Choroid plexus epithelial cell (primary cell): ENCODE measurements around the gene SLC29A3.

Experiments
- DNase-seq: peaks from one replicate; pipeline ENCODE4 v3.0.0-alpha.2; 2010; ENCODE audit warnings: low read depth
- H3K4me3 ChIP-seq: 2 replicates; pipeline ENCODE4 v1.5.1; 2011; ENCODE audit warnings: low read depth, mild to moderate bottlenecking, control low read depth, low read length, moderate library complexity
- CTCF ChIP-seq: conservative IDR thresholded peaks from 2 replicates; pipeline ENCODE4 v1.5.1; 2011; ENCODE audit warnings: low read depth, mild to moderate bottlenecking, control low read depth, inconsistent platforms, low read length, moderate library complexity

SLC29A3 gene

DNA sequence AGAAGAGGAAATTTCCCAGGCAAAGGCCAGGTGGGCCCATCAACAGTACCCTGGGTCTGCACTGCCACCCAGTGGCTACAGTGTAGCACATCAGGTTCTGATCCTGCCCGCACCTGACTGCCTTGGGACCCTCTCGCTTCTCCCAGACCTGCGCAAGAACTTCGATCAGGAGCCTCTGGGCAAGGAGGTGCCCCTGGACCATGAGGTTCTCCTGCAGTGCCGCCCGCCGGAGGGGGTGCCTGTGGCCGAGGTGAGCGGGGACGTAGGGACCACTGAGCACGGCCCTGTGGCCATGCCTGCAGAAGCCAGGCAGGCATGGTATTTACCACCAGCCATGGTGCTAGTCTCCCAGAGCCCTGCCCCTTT is 33.9 kb upstream of the SLC29A3 start:
- DNase-seq = peak; percentile 59
- H3K4me3 ChIP-seq = no peak overlapping the region
- peak; percentile 83 for TF ChIP-seq CTCF

DNA sequence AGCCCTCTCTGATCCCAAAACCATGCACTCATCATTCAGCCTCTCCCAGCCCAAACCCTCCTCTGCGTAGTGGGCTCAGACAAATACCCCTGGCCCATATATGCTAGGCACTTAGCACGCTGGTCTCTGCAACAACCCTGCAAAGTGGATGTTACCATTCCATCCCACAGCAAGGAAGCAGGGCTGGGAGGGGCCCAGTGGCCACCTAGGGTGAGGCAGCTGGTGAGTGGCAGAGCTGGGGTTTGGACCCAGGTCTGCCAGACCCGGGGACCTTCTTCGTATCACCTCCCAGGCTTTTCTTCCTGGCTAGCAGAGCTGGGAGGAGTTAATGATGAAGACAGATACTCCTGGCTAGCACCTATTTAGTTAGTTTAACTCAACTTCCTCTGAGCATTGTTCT is 33.1 kb upstream of the SLC29A3 start:
- DNase-seq = no peak
- TF ChIP-seq CTCF = no peak
- H3K4me3 ChIP-seq = no peak overlapping the region

DNA sequence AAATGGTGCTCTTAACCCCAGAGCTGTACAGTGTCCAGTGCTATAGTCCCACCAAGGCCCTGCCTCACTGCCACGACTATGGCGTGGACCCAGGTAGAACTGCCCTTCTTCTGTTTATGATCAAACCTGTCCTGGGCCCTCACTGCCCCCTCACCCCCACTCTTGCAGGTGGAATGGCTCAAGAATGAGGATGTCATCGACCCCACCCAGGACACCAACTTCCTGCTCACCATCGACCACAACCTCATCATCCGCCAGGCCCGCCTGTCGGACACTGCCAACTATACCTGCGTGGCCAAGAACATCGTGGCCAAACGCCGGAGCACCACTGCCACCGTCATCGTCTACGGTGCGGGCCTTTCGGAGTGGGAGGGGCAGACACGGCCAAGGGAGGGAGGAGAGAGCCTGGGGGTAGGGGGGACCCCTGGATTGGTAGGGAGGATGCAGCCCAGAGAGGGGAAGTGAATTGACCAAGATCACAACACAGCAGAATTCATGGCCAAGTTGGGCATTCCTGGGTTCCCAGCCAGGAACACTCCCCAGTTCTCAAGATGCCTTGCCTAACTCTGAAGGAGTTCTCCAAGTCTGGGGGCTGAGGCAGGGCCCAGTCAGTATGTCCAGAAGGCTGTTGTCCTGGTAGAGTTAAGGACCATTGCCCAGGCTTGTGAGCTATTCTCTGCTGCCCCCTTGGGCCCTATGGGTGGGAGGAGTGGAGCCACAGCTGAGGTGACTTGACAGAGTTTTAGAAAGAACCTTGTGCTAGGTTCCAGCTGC is 32.4 kb upstream of the SLC29A3 start:
- H3K4me3 ChIP-seq = no peak overlapping the region
- no peak for DNase-seq
- no peak for TF ChIP-seq CTCF

- no peak for TF ChIP-seq CTCF
- no peak for DNase-seq
- H3K4me3 ChIP-seq = no peak overlapping the region
Observed at GRCh38 chr10:71287456-71287855, 31.6 kb upstream of the SLC29A3 start.

DNA sequence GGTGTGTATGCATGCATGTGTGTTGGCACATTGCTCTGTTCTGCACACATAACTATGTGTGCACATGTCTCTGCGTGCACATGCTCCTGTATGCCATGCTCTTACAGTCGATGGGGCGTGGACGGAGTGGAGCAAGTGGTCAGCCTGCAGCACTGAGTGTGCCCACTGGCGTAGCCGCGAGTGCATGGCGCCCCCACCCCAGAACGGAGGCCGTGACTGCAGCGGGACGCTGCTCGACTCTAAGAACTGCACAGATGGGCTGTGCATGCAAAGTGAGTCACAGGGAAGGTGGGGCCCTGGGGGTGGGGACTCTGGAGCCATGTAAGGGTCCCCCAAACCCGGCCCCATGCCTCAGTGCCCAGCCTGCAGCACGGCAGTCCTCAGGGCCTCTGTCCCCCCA is 30.6 kb upstream of the SLC29A3 start:
- DNase-seq = no peak
- no peak overlapping the region for H3K4me3 ChIP-seq
- TF ChIP-seq CTCF = no peak

DNA sequence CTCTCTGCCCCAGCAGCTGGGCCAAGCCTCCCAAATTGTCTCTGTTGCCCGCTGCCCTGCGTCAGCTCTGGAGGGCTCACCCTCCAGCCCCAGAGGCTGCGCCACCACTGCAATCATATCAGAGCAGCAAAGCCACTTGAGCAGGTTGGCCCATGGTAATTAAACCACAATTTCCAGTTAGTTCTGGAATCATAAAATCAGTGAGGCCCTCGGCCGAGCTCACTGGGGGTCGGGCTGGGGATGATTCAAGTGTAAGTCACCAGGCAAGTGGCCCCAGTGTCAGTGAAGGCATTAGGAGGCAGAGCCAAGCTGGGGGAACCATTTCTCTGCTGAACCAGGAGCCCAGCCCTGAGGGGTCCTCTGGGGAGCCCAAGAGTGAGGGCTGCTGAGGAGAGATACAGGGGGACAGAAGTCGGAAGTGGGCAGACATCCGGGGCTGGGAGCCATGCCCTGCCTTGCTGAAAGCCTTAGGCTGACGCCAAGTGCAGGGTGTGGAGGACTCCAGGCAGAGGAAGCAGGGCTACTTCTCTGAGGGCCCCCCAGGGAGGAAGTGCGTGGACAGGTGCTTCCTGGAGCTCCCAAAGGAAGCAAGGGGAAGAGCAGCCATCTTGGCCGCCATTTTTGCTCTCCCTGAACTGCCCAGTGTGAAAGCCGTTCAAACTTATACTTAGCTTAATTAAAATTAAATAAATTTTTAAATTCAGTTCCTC is 29.5 kb upstream of the SLC29A3 start:
- no peak for DNase-seq
- H3K4me3 ChIP-seq = no peak overlapping the region
- no peak for TF ChIP-seq CTCF

DNA sequence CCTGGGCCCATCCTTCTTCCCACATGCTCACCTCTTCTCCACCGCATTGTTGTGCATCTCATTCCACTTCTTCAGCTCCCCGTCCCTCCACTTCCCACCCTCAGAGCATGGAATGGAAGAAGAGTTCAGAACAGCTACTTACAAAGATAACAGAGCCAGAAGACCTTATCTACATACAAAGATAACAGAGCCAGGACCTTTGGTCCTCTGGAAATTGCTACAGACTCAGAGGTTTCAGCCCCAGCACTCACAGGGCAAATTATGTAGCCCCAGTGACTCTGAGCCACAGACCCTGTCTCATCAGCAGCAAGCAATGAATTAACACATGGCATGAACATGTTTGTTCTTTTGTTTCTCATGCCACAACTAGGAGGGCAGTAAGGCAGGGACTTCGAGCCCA is 28.7 kb upstream of the SLC29A3 start:
- no peak overlapping the region for H3K4me3 ChIP-seq
- DNase-seq = no peak
- no peak for TF ChIP-seq CTCF
